WI38 (cell line): ENCODE data around the gene TBX10.
"Not testable (repeated sequence)": the region's sequence is repeated elsewhere in the genome, so short reads cannot be mapped to it uniquely, and the experiment has no call there.

ENCODE experiments used
- H3K4me3 ChIP-seq: 2 replicates; pipeline ENCODE4 v1.5.1; 2011; ENCODE audit warnings: low read depth, mild to moderate bottlenecking, control low read depth, low read length
- TF ChIP-seq, protein P1 (sequence below): IDR thresholded peaks from 2 replicates; pipeline ENCODE4 v1.5.1; 2012; ENCODE audit warnings: low read depth, mild to moderate bottlenecking, control low read depth, low read length

TBX10 gene

GRCh38 chr11:67639438-67639859 is at the start of gene TBX10:
Gene TBX10, minus strand, starts transcription at chr11:67639763. Its CDS starts 291 bp downstream, at chr11:67639472.
- H3K4me3 ChIP-seq = no peak within 1 kb of the TSS
- TF ChIP-seq, protein P1, sequence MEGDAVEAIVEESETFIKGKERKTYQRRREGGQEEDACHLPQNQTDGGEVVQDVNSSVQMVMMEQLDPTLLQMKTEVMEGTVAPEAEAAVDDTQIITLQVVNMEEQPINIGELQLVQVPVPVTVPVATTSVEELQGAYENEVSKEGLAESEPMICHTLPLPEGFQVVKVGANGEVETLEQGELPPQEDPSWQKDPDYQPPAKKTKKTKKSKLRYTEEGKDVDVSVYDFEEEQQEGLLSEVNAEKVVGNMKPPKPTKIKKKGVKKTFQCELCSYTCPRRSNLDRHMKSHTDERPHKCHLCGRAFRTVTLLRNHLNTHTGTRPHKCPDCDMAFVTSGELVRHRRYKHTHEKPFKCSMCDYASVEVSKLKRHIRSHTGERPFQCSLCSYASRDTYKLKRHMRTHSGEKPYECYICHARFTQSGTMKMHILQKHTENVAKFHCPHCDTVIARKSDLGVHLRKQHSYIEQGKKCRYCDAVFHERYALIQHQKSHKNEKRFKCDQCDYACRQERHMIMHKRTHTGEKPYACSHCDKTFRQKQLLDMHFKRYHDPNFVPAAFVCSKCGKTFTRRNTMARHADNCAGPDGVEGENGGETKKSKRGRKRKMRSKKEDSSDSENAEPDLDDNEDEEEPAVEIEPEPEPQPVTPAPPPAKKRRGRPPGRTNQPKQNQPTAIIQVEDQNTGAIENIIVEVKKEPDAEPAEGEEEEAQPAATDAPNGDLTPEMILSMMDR = no peak

DNA sequence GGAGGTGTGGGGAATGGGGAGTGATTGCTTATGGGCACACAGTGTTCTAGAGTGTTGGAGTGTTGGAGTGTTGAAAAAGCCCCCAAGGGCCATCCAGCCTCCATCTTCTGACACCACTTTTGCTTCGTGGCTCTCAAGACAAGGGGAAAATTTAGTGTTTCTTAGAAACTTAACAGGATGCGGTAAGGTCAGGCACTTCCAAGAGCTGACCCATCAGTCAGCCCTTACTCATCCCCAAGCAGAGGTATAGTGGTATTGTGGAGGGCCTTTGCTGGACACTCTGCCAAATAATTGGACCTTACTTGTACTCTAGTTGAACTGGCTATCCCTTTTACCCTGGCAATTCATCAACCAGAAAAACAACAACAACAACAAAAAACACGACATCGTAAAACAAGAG is 49.6 kb upstream of the TBX10 start:
- TF ChIP-seq, protein P1 = no peak
- H3K4me3 ChIP-seq = no peak overlapping the region

GRCh38 chr11:67687986-67688385 is 48.4 kb upstream of the TBX10 start:
- H3K4me3 ChIP-seq = no peak overlapping the region
- TF ChIP-seq, protein P1 = no peak

GRCh38 chr11:67685641-67686332 is 46.2 kb upstream of the TBX10 start:
- not testable (repeated sequence) for H3K4me3 ChIP-seq

DNA sequence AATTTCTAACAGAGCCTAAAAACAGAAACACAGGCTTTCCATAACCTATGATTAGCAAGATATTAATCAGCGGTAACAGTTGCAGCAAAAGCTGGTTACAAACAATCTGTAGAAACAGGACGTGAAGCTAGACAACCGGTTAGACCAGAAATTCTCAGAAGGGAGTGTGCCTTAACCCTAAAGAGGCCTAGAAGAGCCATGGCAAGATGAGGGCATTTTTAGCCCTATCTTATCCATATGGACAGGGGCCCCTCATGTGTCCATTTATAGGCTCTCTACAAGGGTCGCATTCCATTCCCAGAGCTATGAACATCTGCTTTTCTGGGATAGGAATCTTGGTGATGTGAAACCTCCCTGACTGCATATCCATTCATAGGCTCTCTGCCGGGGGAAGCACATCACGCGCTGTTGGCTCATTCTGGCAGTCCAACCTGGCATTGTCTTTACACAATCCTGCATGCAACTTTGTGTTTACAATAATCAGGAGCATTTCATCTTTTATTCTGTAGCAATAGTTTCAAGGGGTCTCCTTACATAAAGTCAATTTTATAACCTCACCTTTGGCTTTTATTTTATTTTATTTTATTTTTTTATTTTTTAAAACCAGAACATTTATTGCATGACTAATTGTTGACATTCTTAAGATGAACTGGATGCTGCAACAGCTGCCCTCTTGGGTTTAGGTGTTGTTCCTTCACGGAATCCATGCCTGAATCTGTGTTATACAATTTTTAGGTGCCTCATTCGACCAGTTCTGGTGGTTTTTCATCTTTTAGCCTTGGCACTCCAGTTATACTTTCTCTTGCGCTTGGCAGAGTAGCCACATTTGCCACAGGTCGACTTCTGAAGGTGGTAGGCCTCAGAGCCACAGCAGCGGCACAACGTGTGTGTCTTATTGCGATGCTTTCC is 42.8 kb upstream of the TBX10 start:
- not testable (repeated sequence) for H3K4me3 ChIP-seq

DNA sequence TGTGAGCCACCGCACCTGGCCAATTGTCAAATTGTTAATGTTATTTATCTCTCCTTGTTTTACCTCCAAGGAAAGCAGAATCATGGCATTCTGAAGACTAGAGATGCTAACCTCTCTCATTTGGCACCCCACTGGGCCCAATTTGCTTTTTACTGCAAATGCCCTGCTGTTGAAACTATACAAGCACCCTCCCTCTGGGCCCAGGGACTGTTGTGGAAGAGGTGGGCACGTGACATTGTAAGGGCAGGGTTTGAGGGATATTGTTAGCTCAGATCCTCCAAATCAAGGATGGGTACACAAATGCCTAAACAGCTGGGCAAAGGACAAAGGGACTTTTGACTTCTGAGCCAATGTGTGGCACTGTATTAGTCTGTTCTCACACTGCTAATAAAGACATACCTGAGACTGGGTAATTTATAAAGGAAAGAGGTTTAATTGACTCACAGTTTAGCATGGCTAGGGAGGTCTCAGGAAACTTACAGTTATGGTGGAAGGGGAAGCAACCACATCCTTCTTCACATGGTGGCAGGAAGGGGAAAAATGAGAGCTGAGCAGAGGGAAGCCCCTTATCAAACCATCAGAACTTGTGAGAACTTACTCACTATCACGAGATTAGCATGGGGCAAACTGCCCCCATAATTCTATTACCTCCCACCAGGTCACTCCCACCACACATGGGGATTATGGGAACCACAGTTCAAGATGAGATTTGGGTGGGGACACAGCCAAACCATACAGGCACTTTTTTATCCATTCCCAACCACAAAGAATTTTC is 41.3 kb upstream of the TBX10 start:
- TF ChIP-seq, protein P1 = no peak
- no peak overlapping the region for H3K4me3 ChIP-seq

- no peak overlapping the region for H3K4me3 ChIP-seq
- TF ChIP-seq, protein P1 = no peak
Measured at GRCh38 chr11:67675058-67675747, 35.6 kb upstream of the TBX10 start.
